ENCODE data around the gene STXBP3.
"Not testable (repeated sequence)": the region's sequence is repeated elsewhere in the genome, so short reads cannot be mapped to it uniquely, and the experiment has no call there.

STXBP3 gene

DNA sequence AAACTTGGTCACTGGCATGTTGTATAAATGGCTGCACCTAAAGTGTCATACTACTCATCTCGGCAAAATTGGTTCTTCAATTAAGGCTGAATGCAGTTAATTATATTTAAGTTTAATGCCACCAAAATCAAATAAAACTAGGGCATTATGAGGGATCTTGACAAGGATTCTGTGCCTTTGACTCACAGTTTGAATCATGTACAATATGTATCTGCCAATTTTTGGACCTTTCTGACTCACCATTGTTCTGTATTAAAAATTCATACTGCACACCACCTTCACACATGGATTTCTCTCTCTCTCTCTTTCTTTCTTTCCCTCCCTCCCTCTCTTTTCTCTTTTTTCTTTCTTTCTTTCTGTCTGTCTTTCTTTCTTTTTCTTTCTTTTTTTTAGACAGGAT lies 14.1 kb upstream of the STXBP3 start:
- DNase-seq = no peak

DNA sequence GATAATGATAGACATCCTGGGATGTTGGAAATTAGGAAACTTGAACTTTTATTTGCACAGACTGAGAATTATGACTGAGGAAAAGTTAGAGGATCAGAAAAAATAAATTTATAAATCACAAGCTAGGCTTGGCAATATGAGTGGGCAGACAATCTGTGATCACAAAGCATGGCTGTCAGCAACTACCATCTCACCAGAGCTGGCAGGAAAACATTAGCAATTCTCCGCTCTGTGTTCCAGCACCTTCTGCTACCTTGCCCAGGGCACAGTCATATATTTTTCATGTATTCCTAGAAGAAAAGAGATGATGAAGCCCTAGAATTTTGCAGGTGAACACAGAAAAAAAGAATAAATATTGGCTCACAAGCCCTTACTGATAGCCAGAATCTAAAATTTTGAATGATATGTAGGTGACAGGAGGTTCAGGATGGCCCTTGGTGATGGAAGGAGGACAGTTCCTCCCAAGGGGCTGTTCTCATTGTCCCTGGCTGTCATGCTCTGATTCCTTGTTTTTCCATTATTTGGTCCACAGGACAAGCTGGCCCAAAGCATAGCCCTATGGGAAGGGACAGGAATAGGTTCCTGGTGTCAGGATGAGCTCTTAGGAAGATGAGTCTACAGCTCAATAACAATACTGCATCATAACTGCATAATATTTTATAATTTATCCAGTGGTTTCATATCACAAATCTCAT lies 12.2 kb upstream of the STXBP3 start:
- DNase-seq (no peak), ATAC-seq (no peak)

More for the DNA sequence above, 14.1 kb upstream of the STXBP3 start:
- no peak for ATAC-seq

DNA sequence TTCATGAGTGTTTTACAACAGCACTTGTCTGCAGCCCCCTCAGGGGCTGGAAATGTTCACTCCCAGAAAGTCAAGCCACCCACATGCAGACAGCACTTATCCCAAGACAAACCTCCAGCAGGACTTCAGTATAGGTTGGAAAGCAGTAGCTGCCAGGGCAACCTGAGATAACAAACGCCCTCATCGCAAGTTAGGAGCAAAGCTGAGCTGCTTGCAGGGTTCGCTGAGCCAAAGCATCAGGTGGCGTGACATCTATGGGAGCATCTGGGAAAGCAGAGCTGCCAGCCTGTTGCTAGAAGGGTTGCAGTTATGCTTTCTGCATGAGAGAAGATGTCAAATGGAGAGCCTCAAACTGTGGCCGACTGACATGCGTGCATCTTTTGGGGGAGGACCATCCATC lies 4.2 kb upstream of the STXBP3 start:
- DNase-seq = no peak
- no peak for ATAC-seq

DNA sequence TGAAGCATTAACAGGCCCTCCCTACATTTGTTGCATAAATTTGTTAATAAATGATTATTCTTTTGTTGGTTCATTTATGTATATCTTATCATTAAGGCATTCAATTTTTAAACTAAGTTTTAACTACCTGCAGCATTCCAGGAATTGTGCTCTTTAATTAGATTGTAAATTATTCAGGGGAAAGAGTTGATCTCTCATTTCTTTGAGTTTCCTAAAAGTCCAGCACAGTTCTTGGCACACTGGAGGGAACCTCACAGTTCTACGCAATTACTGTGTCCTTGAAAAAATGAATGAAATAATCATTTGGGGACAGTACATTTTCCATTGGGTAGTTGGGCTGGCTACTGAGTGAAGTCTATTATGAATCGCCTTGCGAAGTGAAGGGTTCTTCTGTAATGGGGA lies 493 bp upstream of the STXBP3 start:
- ATAC-seq (no peak), DNase-seq (no peak)

DNA sequence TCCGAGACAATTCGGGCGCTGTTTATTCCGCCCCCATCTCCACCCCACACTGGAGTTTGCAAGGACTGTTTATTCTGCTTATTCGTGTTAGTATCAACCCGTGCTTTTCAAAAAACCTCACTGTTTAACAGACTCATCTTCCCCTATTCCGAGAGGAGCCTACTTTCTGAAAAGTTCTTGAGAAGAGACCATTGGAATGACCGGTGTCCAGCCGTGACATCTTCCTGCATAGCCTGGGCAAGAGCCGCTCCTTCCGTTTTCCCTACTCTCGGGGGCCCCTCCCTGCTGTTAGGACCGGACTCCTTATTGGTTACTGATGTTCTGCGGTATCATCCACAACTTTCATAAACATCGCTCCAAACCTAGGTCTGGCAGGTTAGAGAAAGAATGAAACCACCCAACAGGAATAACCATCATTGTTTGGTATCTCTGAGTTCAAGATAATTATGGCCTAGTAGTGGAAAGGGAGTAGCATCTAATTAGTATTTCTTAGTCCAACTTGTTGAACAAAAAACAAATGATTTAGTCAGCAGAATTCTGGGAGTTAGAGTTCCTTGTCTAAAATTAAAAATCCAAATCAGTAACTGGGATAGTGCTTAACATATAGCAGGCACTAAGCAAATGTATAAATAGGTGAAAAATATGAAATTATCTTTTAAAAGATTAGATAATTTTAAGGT lies 837 bp downstream of the STXBP3 start:
- DNase-seq (peak; percentile 52), ATAC-seq (peak; percentile 24)

DNA sequence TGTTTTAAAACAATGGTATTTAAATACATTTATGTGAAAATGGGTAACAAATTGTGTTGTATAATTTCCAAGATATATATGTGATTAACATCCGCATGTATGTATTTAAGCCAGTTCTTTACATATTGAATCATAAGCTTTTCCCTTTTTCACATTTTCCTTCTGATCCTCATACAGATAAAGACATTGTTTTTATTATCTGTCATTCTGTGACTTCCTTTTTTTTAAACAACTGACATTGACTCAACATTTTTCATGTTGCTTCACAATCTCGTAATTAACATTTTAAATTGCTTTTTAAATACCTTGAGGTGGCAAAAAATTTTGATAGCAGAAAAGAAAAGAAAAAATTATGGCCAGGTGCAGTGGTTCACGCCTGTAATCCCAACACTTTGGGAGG lies 1.4 kb downstream of the STXBP3 start:
- ATAC-seq = no peak
- DNase-seq = no peak

DNA sequence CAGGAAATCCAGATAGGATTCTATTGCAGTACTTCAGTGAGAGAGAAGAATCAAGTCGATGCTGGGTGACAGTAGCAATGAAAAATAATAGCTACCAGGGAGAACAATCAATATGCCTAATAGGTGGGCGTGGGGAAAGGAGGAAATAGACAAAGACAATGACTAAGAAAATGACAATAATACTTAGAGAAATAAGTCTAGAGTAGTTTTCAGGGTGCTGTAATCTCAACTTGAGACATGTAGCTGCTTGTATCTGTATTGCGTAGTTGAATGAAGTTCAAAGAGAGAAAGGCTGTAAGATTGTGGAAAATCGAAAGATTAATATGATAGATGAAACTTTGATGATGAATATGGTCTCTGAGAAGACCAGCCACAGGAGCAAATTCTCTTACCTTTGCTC lies 2.6 kb downstream of the STXBP3 start:
- DNase-seq (no peak), ATAC-seq (no peak)

DNA sequence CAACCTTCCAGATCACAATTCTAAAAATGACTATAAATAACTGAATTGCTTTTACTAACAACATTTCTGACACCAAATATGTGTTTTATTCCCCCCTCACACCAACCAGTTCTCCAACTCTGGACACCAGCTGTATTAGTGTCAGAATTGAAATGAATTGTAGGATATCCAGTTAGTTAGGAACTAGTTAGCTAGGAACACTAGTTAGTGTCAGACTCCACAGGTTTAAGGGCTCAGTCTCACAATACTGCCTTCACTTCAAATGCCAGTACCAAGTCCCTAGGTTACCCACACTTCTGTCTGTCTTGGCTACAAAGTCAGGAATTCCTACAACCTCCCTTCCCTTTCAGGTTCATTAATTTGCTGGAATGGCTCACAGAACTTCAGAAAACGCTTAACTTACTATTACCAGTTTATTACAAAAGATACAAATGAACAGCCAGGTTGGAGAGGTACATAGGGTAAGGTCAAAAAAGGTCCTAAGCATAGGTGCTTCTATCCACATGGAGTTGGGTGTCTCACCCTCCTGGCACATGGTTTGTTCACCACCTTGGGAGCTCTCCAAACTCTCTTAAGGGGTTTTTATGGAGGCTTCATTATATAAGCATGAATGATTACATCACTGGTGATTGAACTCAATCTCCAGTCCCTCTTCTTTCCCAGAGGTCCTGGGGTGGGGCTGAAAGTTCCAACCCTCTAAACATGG lies 4.2 kb downstream of the STXBP3 start:
- DNase-seq = no peak
- no peak for ATAC-seq

DNA sequence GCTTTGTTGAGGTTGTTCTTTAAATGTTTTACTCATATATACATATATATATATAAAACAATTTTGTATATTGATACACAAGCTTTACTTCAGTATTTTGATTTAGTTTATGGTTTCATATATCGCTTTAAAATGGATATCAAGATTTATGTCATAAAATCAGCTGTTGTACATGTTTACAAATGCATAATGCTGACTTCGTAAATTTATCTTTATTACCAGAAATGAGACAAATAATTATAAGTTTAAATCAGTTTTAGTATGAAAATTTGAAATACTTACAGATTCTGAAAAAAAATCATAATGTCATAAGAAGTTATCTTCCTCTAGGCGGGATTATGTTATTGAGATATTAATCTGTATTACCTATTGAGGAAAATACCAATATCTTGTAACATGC lies 6.9 kb downstream of the STXBP3 start:
- DNase-seq (no peak), ATAC-seq (no peak)

DNA sequence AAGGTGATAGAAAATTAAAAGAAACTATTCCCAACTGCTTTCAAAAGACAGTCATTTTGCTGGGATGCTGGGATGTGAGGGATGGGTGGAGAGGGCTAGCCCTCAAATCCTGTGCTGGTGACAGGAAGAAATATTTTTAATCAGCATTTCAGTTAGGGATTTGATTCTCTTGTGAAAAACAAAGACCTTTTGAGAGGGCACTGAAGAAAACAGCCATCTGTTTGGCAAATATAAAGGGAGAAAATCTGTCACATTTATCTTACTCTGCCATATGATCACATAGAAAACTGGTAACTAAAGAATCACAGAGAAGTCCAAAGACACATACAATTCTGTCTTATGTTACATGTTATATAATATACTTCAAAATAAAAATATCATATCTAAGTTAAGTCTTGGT lies 12.3 kb downstream of the STXBP3 start:
- no peak for ATAC-seq
- DNase-seq = no peak

DNA sequence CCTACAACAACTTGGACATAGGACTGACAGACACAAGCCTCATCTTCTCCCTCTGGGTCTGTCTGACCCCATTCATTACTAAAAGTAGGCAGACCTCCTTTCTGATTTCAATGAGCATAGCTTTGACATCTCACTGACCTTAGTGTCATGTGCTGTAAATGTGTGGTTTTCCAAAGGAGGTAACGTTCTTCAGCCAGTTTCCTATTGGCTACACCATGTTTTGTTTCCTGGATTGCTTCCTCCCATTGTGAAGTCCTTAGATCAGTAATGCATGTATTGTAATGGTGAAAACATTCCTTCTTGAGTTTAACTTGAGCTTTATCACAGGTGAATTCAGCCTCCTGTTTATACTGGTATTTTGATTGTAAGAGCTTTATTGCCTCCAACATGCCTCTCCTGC lies 20.6 kb downstream of the STXBP3 start:
- ATAC-seq (no peak), DNase-seq (no peak)

DNA sequence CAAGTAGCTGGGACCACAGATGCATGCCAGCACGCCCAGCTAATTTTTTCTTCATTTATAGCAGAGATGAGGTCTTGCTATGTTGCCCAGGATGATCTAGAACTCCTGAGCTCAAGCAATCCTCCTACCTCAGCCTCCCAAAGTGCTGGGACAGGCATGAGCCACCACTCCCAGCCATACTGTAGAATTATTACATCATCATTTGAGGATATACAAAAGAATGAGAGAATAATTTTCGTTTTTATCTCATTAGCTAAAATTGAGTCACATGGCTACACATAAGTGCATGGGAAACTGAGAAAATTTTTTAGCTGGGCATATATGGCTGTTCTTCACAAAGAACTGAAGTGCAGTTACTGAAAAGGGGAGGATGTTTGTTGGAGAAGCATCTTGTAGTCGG lies 21.2 kb downstream of the STXBP3 start:
- ATAC-seq (no peak), DNase-seq (no peak)

DNA sequence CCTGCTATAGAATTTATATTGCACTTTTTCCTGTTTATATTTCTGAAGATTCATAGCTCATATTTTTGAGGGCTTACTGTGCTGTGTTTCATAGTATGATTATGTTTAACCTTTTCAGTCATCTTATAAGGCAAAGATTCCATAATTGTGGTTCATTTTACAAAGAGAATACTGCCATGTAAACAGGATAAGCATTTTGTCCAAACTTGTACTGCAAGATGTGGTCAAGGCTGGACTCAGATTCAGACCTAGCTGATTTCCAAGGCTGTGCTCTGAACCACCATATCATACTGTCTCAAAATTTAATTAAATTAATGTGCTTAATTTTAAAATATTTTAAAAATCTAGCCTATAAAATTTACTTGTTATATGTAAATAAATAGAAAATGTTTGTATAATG lies 31.4 kb downstream of the STXBP3 start:
- ATAC-seq (no peak), DNase-seq (no peak)

DNA sequence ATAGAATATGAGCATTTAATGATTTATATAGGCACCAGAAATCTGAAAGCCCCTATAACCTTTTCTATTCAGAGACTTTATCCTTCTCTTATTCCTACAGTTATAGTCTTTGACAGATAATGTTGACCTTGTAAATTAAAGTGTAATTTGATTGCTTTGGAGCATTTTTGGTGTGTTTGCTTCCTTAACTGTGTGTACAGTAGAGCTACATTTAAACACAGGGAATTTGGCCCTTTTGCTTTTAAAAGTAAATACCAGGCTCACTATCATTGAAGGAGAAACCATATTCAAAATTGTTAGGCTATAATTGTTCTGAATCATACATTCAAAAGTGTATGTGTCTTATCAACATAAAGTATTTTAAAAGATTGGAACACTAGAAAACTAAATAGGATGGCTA lies 33.0 kb downstream of the STXBP3 start:
- ATAC-seq = no peak
- no peak for DNase-seq

DNA sequence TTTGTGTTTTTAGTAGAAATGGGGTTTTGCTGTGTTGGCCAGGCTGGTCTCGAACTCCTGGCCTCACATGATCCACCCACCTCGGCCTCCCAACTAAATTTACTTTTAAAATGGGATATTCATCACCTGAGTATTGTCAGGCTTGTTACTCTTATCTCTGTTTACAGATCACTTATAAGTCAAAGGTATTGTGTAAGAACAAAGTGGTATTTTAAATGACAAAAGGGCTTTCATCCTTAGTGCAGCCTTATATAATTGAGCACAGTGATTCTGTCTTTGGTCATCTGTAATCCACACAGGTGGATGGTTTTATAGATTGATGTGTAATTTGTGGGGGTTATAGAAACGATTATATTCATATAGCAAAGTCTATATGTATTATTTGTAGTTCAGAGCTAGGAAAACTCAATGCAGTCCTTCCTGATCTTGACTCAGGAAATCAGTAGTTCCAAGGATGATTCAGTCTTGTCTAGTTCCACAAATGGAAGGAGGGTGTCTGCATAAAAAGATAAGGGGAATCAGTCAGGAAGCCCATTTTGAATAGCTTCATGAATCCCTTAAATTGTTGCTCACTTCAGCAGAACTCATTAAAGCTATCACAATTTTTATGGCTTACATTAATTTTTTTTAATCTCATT lies 34.6 kb downstream of the STXBP3 start:
- DNase-seq (no peak), ATAC-seq (no peak)

DNA sequence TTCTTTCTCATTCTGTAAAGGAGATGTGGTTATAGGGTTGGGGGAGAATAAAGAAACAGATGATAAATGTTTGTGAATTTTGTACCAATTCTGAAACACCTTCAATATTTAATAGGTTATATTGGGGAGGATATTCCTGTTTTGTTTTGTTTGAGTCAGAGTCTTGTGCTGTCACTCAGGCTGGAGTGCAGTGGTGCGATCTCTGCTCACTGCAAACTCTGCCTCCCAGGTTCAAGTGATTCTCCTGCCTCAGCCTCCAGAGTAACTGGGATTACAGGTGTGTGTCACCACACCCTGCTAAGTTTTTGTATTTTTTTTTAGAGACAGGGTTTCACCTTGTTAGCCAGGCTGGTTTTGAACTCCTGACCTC lies 35.1 kb downstream of the STXBP3 start:
- DNase-seq, ATAC-seq: not testable (repeated sequence)

DNA sequence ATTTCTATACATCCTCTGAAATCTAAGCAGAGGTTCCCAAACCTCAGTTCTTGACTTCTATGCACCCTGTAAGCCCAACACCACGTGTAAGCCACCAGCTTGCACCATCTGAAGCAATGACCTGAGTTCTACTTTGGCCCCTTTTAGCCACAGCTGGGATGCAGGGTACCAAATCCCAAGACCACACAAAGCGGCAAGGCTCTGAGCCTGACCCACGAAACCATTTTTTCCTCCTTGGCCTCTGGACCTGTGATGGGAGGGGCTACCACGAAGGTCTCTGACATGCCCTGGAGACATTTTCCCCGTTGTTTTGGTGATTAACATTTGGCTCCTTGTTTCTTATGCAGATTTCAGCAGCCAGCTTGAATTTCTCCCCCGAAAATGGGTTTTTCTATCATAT lies 38.8 kb downstream of the STXBP3 start:
- ATAC-seq (no peak), DNase-seq (no peak)

DNA sequence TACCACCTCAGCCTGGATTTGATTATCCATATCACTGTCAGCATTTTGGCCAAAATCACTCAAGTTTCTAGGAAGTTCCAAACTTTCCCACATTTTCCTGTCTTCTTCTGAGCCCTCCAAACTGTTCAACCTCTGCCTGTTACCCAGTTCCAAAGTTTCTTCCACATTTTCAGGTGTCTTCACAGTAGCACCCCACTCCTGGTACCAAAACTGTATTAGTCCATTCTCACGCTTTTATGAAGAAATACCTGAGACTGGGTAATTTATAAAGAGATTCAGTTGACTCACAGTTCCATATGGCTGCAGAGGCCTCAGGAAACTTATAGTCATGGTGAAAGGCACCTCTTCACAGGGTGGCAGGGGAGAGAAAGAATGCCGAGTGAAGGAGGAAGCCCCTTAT lies 39.4 kb downstream of the STXBP3 start:
- no peak for ATAC-seq
- no peak for DNase-seq

DNA sequence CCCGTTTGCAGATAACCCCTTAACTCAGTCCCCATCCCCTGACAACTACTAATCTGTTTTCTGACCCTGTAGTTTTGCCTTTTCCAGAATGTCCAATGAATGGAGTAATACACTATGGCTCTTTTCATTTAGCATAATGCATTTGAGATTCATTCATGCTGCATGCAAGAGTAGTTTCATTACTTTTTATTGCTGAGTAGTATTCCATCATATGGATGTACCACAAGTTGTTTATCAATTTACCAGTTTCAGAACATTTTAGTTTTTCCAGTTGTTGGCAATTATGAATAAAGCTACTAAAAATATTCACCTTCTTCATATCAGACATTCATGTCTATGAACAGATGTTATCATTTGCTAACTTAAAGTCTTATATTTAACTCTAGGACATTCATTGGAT lies 45.3 kb downstream of the STXBP3 start:
- no peak for DNase-seq
- no peak for ATAC-seq

DNA sequence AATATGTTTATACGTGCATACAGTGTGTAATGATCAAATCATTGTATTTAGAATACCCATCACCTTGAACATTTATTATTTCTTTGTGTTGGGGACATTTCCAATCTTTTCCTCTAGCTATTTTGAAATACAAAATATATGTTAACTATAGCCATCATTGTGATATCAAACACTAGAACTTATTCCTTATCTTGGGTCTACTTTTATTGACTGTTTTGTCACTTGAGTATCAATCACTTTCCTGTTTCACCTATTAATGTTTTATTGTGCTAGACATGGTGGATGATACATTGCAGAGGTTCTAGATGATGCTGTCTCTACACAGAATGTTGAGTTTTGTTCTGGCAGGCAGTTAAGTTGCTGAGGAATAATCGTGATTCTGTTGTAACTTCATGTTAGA lies 45.9 kb downstream of the STXBP3 start:
- DNase-seq = no peak
- ATAC-seq = no peak

DNA sequence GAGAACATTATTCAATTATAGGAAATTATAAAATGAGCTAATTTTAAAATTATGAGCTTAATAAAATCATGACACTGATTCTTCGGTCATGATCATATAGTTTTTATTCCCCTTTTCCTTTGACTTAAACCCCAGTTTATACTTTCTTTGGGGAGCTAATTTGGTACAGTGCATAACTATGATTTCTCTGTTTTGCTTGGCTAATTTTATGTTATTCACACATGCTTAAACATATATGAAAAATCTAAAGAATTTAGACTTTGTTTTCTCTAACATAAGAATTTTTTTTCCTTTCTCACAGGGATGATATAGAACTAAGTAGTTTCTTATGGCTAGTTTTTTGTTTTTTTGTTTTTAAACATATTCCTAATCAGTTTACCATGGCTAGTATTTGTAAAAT lies 52.5 kb downstream of the STXBP3 start:
- ATAC-seq = no peak
- no peak for DNase-seq

DNA sequence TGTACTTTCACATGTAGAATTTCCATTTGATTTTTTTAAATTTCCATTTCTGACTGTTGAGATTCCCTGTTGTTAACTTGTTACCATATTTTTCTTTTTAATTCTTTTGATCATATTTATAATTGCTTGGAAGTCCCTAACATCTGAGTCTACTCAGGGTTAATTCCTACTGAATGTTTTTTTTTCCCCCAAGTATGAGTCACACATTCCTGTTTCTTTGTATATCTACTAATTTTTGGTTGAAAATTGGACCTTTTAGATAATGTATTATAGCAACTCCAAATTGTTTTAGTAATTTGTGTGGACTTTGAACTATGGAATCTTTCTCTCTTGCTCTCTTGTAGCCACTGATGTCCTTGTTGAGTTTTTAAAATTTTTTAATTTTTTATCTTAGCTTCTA lies 54.6 kb downstream of the STXBP3 start:
- no peak for DNase-seq
- ATAC-seq = no peak

DNA sequence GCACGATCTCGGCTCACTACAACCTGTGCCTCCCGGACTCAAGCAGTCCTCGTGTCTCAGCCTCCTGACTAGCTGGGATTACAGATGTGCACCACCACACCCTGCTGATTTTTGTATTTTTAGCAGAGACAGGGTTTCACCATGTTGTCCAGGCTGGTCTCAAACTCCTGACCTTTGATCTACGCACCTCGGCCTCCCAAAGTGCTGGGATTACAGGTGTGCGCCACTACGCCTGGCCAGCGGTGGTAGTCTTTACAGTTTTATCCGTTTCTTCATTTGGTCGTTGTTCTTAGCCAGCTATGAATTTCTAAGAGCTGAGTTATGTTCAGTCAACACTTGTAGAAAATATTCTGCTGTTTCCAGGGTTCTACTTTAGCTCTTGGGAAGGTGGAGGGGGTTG lies 57.1 kb downstream of the STXBP3 start:
- DNase-seq = no peak
- no peak for ATAC-seq
